Measurements from ENCODE around the gene SEPTIN10. TPM values are rescaled to one million over a fixed set of nuclear protein-coding genes. Genes with fewer than 3 reads are reported as not detected.
A peak's percentile ranks its signal among the peaks of the same experiment; 100 is the strongest.

The SEPTIN10 gene
- total RNA-seq, 1 experiment from 2014 or later: 100.0 TPM

DNA sequence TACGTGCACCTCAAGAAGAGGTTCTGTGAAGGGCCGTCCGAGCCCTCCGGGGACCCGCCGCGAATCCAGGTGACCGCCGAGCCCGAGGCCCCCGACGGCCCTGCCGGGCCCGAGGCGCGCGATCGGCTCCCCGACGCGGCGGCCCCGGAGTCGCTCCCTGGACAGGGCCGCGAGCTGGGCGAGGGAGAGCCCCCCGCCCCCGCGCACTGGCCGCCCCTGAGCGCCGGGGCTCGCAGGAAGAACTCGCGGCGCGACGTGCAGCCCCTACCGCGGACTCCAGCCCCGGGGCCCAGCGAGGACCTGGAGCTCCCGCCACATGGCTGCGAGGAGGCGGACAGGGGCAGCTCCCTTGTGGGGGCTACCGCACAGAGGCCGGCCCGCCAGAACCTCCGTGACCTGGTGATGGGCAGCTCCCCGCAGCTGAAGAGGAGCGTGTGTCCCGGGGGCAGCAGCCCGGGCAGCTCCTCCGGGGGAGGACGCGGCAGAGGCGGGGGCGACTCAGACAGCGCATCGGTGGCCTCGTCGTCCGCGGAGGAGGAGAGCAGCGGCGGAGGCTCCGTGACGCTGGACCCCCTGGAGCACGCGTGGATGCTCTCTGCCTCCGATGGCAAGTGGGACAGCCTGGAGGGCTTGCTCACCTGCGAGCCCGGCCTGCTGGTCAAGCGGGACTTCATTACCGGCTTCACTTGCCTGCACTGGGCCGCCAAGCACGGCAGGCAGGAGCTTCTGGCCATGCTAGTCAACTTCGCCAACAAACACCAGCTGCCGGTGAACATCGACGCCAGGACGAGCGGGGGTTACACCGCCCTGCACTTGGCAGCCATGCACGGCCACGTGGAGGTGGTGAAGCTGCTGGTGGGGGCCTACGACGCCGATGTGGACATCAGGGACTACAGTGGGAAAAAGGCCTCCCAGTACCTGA, 1.2 kb upstream of the SEPTIN10 start:
- intact Hi-C loops (cut with micrococcal nuclease; ENCODE audit: unreplicated experiment) (loop anchor here (5.0 to 10.0 kb wide), 3 partner anchors 47 to 122 kb away; no protein-coding TSS in a partner anchor), in situ Hi-C loops (cut with HindIII; ENCODE audit: low pct_unique_long_range_greater_than_20kb, low sequenced_read_pairs) (no loop called here)
- no peak for DNase-seq (ENCODE audit: low read depth, low spot score)
- ATAC-seq: peak; percentile 4
- CTCF ChIA-PET: no interaction called here
- H3K27ac ChIP-seq (ENCODE audit: low read length): peak overlapping the region; percentile 91
- H3K9me3 ChIP-seq (ENCODE audit: control insufficient read depth, insufficient read depth, low read depth, low read length): no peaks in the 10 kb centered on the region
- H3K27me3 ChIP-seq (ENCODE audit: control insufficient read depth, insufficient read depth, low read length): no peaks in the 10 kb centered on the region
- POLR2A ChIA-PET: interaction anchor here (0.6 to 1.0 kb wide), 3 partner anchors 14 to 90 kb away, joined by 3 to 6 read pairs (median 5); no protein-coding TSS in a partner anchor
- TF ChIP-seq, protein P1, sequence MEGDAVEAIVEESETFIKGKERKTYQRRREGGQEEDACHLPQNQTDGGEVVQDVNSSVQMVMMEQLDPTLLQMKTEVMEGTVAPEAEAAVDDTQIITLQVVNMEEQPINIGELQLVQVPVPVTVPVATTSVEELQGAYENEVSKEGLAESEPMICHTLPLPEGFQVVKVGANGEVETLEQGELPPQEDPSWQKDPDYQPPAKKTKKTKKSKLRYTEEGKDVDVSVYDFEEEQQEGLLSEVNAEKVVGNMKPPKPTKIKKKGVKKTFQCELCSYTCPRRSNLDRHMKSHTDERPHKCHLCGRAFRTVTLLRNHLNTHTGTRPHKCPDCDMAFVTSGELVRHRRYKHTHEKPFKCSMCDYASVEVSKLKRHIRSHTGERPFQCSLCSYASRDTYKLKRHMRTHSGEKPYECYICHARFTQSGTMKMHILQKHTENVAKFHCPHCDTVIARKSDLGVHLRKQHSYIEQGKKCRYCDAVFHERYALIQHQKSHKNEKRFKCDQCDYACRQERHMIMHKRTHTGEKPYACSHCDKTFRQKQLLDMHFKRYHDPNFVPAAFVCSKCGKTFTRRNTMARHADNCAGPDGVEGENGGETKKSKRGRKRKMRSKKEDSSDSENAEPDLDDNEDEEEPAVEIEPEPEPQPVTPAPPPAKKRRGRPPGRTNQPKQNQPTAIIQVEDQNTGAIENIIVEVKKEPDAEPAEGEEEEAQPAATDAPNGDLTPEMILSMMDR (IDR thresholded peaks at IDR 0.05): no peak
- TF ChIP-seq POLR2AphosphoS5 (IDR thresholded peaks at IDR 0.05; ENCODE audit: low read depth, low read length) (no peak), SIN3A (IDR thresholded peaks at IDR 0.05; ENCODE audit: borderline replicate concordance, insufficient read depth, low read depth, low read length) (peak; percentile 26; the same call in 1 of the 2 replicates), TCF7L2 (IDR thresholded peaks at IDR 0.05; ENCODE audit: low read depth, low read length) (no peak)
- TF ChIP-seq, protein P2, sequence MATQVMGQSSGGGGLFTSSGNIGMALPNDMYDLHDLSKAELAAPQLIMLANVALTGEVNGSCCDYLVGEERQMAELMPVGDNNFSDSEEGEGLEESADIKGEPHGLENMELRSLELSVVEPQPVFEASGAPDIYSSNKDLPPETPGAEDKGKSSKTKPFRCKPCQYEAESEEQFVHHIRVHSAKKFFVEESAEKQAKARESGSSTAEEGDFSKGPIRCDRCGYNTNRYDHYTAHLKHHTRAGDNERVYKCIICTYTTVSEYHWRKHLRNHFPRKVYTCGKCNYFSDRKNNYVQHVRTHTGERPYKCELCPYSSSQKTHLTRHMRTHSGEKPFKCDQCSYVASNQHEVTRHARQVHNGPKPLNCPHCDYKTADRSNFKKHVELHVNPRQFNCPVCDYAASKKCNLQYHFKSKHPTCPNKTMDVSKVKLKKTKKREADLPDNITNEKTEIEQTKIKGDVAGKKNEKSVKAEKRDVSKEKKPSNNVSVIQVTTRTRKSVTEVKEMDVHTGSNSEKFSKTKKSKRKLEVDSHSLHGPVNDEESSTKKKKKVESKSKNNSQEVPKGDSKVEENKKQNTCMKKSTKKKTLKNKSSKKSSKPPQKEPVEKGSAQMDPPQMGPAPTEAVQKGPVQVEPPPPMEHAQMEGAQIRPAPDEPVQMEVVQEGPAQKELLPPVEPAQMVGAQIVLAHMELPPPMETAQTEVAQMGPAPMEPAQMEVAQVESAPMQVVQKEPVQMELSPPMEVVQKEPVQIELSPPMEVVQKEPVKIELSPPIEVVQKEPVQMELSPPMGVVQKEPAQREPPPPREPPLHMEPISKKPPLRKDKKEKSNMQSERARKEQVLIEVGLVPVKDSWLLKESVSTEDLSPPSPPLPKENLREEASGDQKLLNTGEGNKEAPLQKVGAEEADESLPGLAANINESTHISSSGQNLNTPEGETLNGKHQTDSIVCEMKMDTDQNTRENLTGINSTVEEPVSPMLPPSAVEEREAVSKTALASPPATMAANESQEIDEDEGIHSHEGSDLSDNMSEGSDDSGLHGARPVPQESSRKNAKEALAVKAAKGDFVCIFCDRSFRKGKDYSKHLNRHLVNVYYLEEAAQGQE (IDR thresholded peaks at IDR 0.05; ENCODE audit: insufficient read depth in 1 of 2, low read depth in 2 of 2, low read length in 1 of 2): no peak
- H3K4me3 ChIP-seq (ENCODE audit: low read depth in 2 of 2, low read length in 2 of 2): peak overlapping the region; percentile 69 to 88
- H3K4me1 ChIP-seq (ENCODE audit: control insufficient read depth, insufficient read depth, low read length): peaks cover 23% of the 10 kb centered on the region; the same call in 1 of the 2 replicates
- peaks cover 3% of the 10 kb centered on the region for H3K36me3 ChIP-seq (ENCODE audit: control insufficient read depth, insufficient read depth, low read length)
- no TSS peak for BruUV-seq (replicated peaks)

DNA sequence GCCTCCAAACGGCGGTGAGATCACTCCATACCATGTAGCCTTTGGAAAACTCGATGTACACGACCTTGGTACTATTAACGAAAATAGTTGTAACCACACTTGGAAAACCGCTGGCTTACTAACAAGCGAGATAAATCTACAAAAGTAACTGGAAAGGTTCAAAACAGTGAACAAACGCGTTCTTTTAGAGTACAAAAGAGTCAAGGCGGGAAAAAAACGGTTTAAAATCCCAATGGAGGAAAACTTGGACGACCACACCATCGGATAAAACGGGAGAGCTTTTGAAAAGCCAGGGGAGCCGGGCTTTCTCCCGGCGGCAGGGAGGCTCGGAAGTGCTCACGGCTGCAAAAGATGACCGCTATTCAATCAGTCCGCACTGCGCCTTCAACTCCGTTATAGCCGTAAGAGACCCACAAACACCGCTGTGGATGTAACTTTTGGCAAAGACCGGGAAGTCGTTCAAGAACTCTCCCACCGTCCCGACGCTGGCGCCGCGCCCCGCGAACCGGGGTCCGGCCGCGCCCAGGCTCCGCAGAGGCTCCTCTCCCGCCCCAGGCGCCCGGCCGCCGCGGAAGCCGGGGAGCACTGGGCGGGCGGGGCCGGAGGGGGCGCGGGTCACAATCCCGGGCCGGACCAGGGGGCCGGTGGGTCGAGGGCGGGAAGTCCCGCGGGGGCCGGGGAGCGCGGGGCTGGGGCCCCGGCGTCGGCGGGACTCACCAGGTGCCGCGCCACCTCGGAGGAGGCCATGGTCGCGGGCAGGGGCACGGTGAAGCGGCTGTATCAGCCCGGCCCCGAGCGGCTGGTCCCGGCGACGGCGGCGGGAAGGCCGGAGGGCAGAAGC, 465 bp downstream of the SEPTIN10 start:
- ChIA-PET POLR2A (interaction anchor here (0.7 kb wide), 3 partner anchors 10 to 1673 kb away, joined by 3 to 4 read pairs (median 3); no protein-coding TSS in a partner anchor), CTCF (interaction anchor here (0.6 kb wide), 1 partner anchor 12 kb away, joined by 5 read pairs; no protein-coding TSS in a partner anchor)
- H3K4me1 ChIP-seq (ENCODE audit: control insufficient read depth, insufficient read depth, low read length): peaks cover 34% of the 10 kb centered on the region
- intact Hi-C loops (cut with micrococcal nuclease; ENCODE audit: unreplicated experiment) (loop anchor here (5.0 to 10.0 kb wide), 2 partner anchors 102 to 124 kb away; no protein-coding TSS in a partner anchor), in situ Hi-C loops (cut with HindIII; ENCODE audit: low pct_unique_long_range_greater_than_20kb, low sequenced_read_pairs) (no loop called here)
- H3K9me3 ChIP-seq (ENCODE audit: control insufficient read depth, insufficient read depth, low read depth, low read length): no peaks in the 10 kb centered on the region
- peak; percentile 45 for ATAC-seq
- no TSS peak for BruUV-seq (replicated peaks)
- peak overlapping the region; percentile 98 for H3K27ac ChIP-seq (ENCODE audit: low read length)
- DNase-seq (ENCODE audit: low read depth, low spot score): no peak
- peaks cover 3% of the 10 kb centered on the region for H3K36me3 ChIP-seq (ENCODE audit: control insufficient read depth, insufficient read depth, low read length)
- TF ChIP-seq, protein P1 (IDR thresholded peaks at IDR 0.05): no peak
- TF ChIP-seq SIN3A (IDR thresholded peaks at IDR 0.05; ENCODE audit: borderline replicate concordance, insufficient read depth, low read depth, low read length): 0 out of 2 replicates have a peak, but pooled peaks have one; percentile 59
- TF ChIP-seq, protein P2 (IDR thresholded peaks at IDR 0.05; ENCODE audit: insufficient read depth in 1 of 2, low read depth in 2 of 2, low read length in 1 of 2): no peak
- peak overlapping the region; percentile 81 to 88 for H3K4me3 ChIP-seq (ENCODE audit: low read depth in 2 of 2, low read length in 2 of 2)
- H3K27me3 ChIP-seq (ENCODE audit: control insufficient read depth, insufficient read depth, low read length): no peaks in the 10 kb centered on the region
